GM12878 (cell line): ENCODE measurements around the gene CATSPERD. TPM values are rescaled to one million over a fixed set of nuclear protein-coding genes. Genes with fewer than 3 reads are reported as not detected.

Experiments used
- ATAC-seq: fragments of 200-7000 bp; cut with Tn5 transposase; 3 replicates; pipeline ENCODE4 v1.9.1; 2020; ENCODE audit warnings: mild to moderate bottlenecking, moderate library complexity
- BruUV-seq: library from RNA; stranded (reverse); fragments of 400-500 nt; replicated peaks from 2 replicates; lab custom pipeline; 2021; lab: Mats Ljungman, UMichigan
- CTCF ChIA-PET: fragments of 300-600 bp; sonication (Branson Sonifier 250); formaldehyde crosslinking; extraction: SDS; loops from one replicate; lab custom pipeline; 2021; ENCODE audit warnings: inconsistent platforms; lab: Yijun Ruan, JAX
- POLR2A ChIA-PET: fragments of 350-600 bp; formaldehyde crosslinking; extraction: SDS; loops from one replicate; lab custom pipeline; 2021; ENCODE audit warnings: inconsistent platforms; lab: Charles Lee
- RAD21 ChIA-PET: fragments of 300-600 bp; sonication (Branson Sonifier 250); formaldehyde crosslinking; loops from one replicate; lab custom pipeline; 2023; ENCODE audit warnings: antibody characterized with exemption; ENCODE audit not compliant: unreplicated experiment; lab: Charles Lee
- SMC1A ChIA-PET: fragments of 300-600 bp; sonication (Branson Sonifier 250); formaldehyde crosslinking; loops from one replicate; lab custom pipeline; 2023; ENCODE audit not compliant: unreplicated experiment, uncharacterized antibody; lab: Charles Lee
- DNase-seq: peaks from one replicate; pipeline ENCODE4 v3.0.0-alpha.2; 2011; ENCODE audit warnings: low read depth, low spot score
- FAIRE-seq: peaks from 3 replicates; lab custom pipeline; 2011; peaks lifted over from hg19 to GRCh38; lab: Jason Lieb, UNC
- H2AFZ ChIP-seq: 2 replicates; pipeline ENCODE4 v1.6.0; 2011; ENCODE audit warnings: low read depth, low read length, control low read depth; ENCODE audit not compliant: control insufficient read depth
- H3K27ac ChIP-seq: 2 replicates; pipeline ENCODE4 v1.5.1; 2011; ENCODE audit warnings: control low read depth; ENCODE audit not compliant: control insufficient read depth, insufficient read depth
- H3K27me3 ChIP-seq, 2 experiments: replicated peaks in 1 of 2; 2 replicates each; pipeline versions ENCODE4 v1.6.0 to v1.6.1; 2011; ENCODE audit warnings: low read length in 1 of 2; ENCODE audit not compliant: control insufficient read depth in 2 of 2, insufficient read depth in 2 of 2
- H3K36me3 ChIP-seq, 2 experiments: 2 replicates each; pipeline ENCODE4 v1.5.1; 2011; ENCODE audit warnings: low read length in 1 of 2; ENCODE audit not compliant: control insufficient read depth in 2 of 2, insufficient read depth in 2 of 2
- H3K4me1 ChIP-seq: 2 replicates; pipeline ENCODE4 v1.6.1; 2011; ENCODE audit warnings: mild to moderate bottlenecking, low read length, moderate library complexity, mixed read lengths; ENCODE audit not compliant: control insufficient read depth, insufficient read depth
- H3K4me2 ChIP-seq: 2 replicates; pipeline ENCODE4 v1.6.0; 2011; ENCODE audit warnings: control low read depth; ENCODE audit not compliant: control insufficient read depth, insufficient read depth
- H3K4me3 ChIP-seq: fragments of 200-600 bp; sonication (generic); 2 replicates; pipeline ENCODE4 v1.5.1; 2016
- H3K79me2 ChIP-seq: 2 replicates; pipeline ENCODE4 v1.6.0; 2011; ENCODE audit warnings: low read length; ENCODE audit not compliant: control insufficient read depth, insufficient read depth
- H3K9ac ChIP-seq: 2 replicates; pipeline ENCODE4 v1.8.0; 2011; ENCODE audit warnings: low read length, control low read depth, mixed read lengths; ENCODE audit not compliant: control insufficient read depth, insufficient read depth
- H3K9me3 ChIP-seq: replicated peaks from 3 replicates; pipeline ENCODE4 v1.5.1; 2011; ENCODE audit warnings: mild to moderate bottlenecking, low read length; ENCODE audit not compliant: control insufficient read depth, insufficient read depth
- H4K20me1 ChIP-seq: 2 replicates; pipeline ENCODE4 v1.6.0; 2011; ENCODE audit not compliant: control insufficient read depth, insufficient read depth
- CHD4 ChIP-seq: fragments of 200-600 bp; sonication (generic); IDR thresholded peaks from 2 replicates; pipeline ENCODE4 v1.6.1; 2016; ENCODE audit warnings: mild to moderate bottlenecking
- DPF2 ChIP-seq: fragments of 450-650 bp; IDR thresholded peaks from 2 replicates; pipeline ENCODE4 v1.6.1; 2017; ENCODE audit warnings: mild to moderate bottlenecking
- E4F1 ChIP-seq: fragments of 450-650 bp; IDR thresholded peaks from 2 replicates; pipeline ENCODE4 v1.6.1; 2018; ENCODE audit warnings: borderline replicate concordance, mild to moderate bottlenecking; ENCODE audit not compliant: partially characterized antibody
- EGR1 ChIP-seq, 2 experiments: IDR thresholded peaks; 1 replicate in 1 of 2; 2 replicates in 1 of 2; pipeline ENCODE4 v1.6.1; 2011 to 2012; ENCODE audit warnings: low read depth in 2 of 2, low read length in 2 of 2, borderline replicate concordance in 1 of 2, mild to moderate bottlenecking in 1 of 2, moderate library complexity in 1 of 2
- ELK1 ChIP-seq: IDR thresholded peaks from 2 replicates; pipeline ENCODE4 v1.6.1; 2012; ENCODE audit warnings: low read depth, low read length, improper control_type of control experiment
- EZH2 ChIP-seq: IDR thresholded peaks from 2 replicates; pipeline ENCODE4 v1.6.1; 2012; ENCODE audit warnings: low read depth, mild to moderate bottlenecking, control low read depth, inconsistent platforms, low read length, borderline replicate concordance; ENCODE audit not compliant: control insufficient read depth
- FOXM1 ChIP-seq: IDR thresholded peaks from 2 replicates; pipeline ENCODE4 v1.6.1; 2012; ENCODE audit warnings: low read depth, mild to moderate bottlenecking, inconsistent platforms, low read length, moderate library complexity
- MLLT1 ChIP-seq: fragments of 450-650 bp; IDR thresholded peaks from 2 replicates; pipeline ENCODE4 v1.6.1; 2016; ENCODE audit warnings: mild to moderate bottlenecking
- NR2C1 ChIP-seq: fragments of 450-650 bp; IDR thresholded peaks from 2 replicates; pipeline ENCODE4 v1.6.1; 2017; ENCODE audit warnings: antibody characterized with exemption, mild to moderate bottlenecking, moderate library complexity
- POLR2AphosphoS2 ChIP-seq: IDR thresholded peaks from 2 replicates; pipeline ENCODE4 v1.6.1; 2011; ENCODE audit warnings: low read depth, mild to moderate bottlenecking, low read length, improper control_type of control experiment, moderate library complexity
- RBBP5 ChIP-seq: fragments of 200-600 bp; sonication (generic); conservative IDR thresholded peaks from 2 replicates; pipeline ENCODE4 v1.6.1; 2016
- SMARCA5 ChIP-seq: fragments of 450-650 bp; IDR thresholded peaks from 2 replicates; pipeline ENCODE4 v1.6.1; 2017; ENCODE audit warnings: mild to moderate bottlenecking
- ZBTB33 ChIP-seq: fragments of 450-650 bp; IDR thresholded peaks from 2 replicates; pipeline ENCODE4 v1.6.1; 2017; ENCODE audit warnings: mild to moderate bottlenecking
- ZNF24 ChIP-seq: fragments of 450-650 bp; IDR thresholded peaks from 2 replicates; pipeline ENCODE4 v1.6.1; 2017; ENCODE audit warnings: antibody characterized with exemption, mild to moderate bottlenecking
- WGBS: methylation state at CpG from one replicate; pipeline ENCODE4 v1.1.6; 2016; ENCODE audit warnings: low lambda C conversion rate; ENCODE audit not compliant: insufficient replicate concordance, insufficient coverage; ENCODE audit errors: missing lambda C conversion rate; 5-methylcytosine and 5-hydroxymethylcytosine counted together
- in situ Hi-C: fragments of 300-500 bp; cut with MboI; formaldehyde crosslinking; loops from 9 replicates; pipeline ENCODE4 v1.14.3; 2018; ENCODE audit warnings: mixed read lengths
- intact Hi-C: fragments of 100-400 bp; cut with micrococcal nuclease; formaldehyde crosslinking; loops from one replicate; pipeline ENCODE4 v1.14.2; 2022; ENCODE audit not compliant: unreplicated experiment
- polyA plus RNA-seq, 11 experiments: library from polyadenylated mRNA; depleted of rRNA in 4 of 11; unstranded in 6 of 11; stranded (reverse) in 5 of 11; fragments of >200 nt; fragmentation: Nextera tagmentation in 4 of 11; fragmentation: Illumina TruSeq in 1 of 11; extraction: Ambion mirVana in 4 of 11; extraction: Trizol in 1 of 11; gene quantifications; 1 replicate in 1 of 11; 2 replicates in 10 of 11; pipeline versions ENCODE4 v1.2.1 to v1.2.3, GENCODE V29; 2011 to 2016; ENCODE audit warnings: inconsistent platforms in 2 of 11, missing spikeins in 2 of 11, low read depth in 1 of 11
- total RNA-seq, 4 experiments: library from RNA; depleted of rRNA in 3 of 4; stranded (reverse); fragments of >200 nt in 3 of 4; fragmentation: Illumina TruSeq in 1 of 4; extraction: Trizol in 1 of 4; gene quantifications; 2 replicates each; pipeline versions ENCODE4 v1.2.1 to v1.2.3, GENCODE V29; 2013 to 2021

The CATSPERD gene
- total and polyA plus RNA-seq, 10 of the 15 experiments (the other 5 are each of a cell fraction or from before 2014, with no cell fraction given), result 0.02 to 0.38 (median 0.11) TPM; not detected in 5

- Histone ChIP-seq H3K4me3 (no peak overlapping the region), H4K20me1 (no peaks in the 10 kb centered on the region; the same call in 1 of the 2 replicates), H3K36me3 (peaks cover under 1 to 11% of the 10 kb centered on the region in 2 experiments; a peak in 2 of 4 replicates), H3K4me1 (peaks cover 3% of the 10 kb centered on the region; the same call in 1 of the 2 replicates), H3K79me2 (peaks cover 28% of the 10 kb centered on the region), H3K4me2 (peak overlapping the region; percentile 63), H3K27ac (no peak overlapping the region), H3K27me3 (no peaks in the 10 kb centered on the region), H2AFZ (peak overlapping the region; percentile 56), H3K9ac (no peak overlapping the region), H3K9me3 (no peaks in the 10 kb centered on the region; the same call in 2 of the 3 replicates)
- DNase-seq, result no peak
- no peak for FAIRE-seq
- ChIA-PET POLR2A (interaction anchor here (0.7 to 2.1 kb wide), 5 partner anchors 21 to 64 kb away, joined by 3 to 11 read pairs (median 5); partner anchors contain the start of genes CATSPERD, LONP1, SAFB and SAFB2), SMC1A (interaction anchor here (1.0 to 1.2 kb wide), 3 partner anchors 11 to 65 kb away, joined by 4 to 5 read pairs (median 4); partner anchors contain the start of genes CATSPERD, SAFB and SAFB2), RAD21 (interaction anchor here (1.0 to 2.1 kb wide), 4 partner anchors 33 to 140 kb away, joined by 3 to 12 read pairs (median 4); partner anchors contain the start of genes CATSPERD, LONP1, SAFB and SAFB2), CTCF (interaction anchor here (0.6 to 2.9 kb wide), 17 partner anchors 11 to 556 kb away, joined by 3 to 21 read pairs (median 4); partner anchors contain the start of genes CATSPERD, LONP1, SAFB and SAFB2)
- in situ Hi-C loops, result loop anchor here (10.0 kb wide), 1 partner anchor 1443 kb away; the partner anchor contains the start of gene YJU2
- 65% methylated on average over 54 of the region's 76 CpGs for WGBS
- intact Hi-C loops, result loop anchor here (5.0 kb wide), 1 partner anchor 65 kb away; the partner anchor contains the start of genes SAFB and SAFB2
- no TSS peak for BruUV-seq
- no peak for ATAC-seq
- TF ChIP-seq E4F1 (no peak), ZBTB33 (peak; percentile 97), RBBP5 (no peak), ZNF24 (no peak), CHD4 (no peak), EGR1 (IDR thresholded peaks at IDR 0.05; ENCODE audit: borderline replicate concordance in 1 of 2, low read depth in 2 of 2, low read length in 2 of 2) (no peak), SMARCA5 (peak; percentile 93), DPF2 (peak; percentile 33; the same call in 1 of the 2 replicates), FOXM1 (no peak), POLR2AphosphoS2 (no peak), NR2C1 (no peak), ELK1 (no peak), MLLT1 (0 out of 2 replicates have a peak, but pooled peaks have one; percentile 23), EZH2 (no peak)
Measured at GRCh38 chr19:5687360-5688198, 32.9 kb upstream of the CATSPERD start.
